ENCODE results near the gene ANKRD33B.
"Not testable (repeated sequence)": the region's sequence is repeated elsewhere in the genome, so short reads cannot be mapped to it uniquely, and the experiment has no call there.

Gene ANKRD33B

GRCh38 chr5:10621832-10622231, 58.0 kb downstream of the ANKRD33B start:
- no peak for DNase-seq (ENCODE audit: low read depth)

GRCh38 chr5:10622810-10623209, 58.9 kb downstream of the ANKRD33B start:
- no peak for DNase-seq (ENCODE audit: low read depth)

DNA sequence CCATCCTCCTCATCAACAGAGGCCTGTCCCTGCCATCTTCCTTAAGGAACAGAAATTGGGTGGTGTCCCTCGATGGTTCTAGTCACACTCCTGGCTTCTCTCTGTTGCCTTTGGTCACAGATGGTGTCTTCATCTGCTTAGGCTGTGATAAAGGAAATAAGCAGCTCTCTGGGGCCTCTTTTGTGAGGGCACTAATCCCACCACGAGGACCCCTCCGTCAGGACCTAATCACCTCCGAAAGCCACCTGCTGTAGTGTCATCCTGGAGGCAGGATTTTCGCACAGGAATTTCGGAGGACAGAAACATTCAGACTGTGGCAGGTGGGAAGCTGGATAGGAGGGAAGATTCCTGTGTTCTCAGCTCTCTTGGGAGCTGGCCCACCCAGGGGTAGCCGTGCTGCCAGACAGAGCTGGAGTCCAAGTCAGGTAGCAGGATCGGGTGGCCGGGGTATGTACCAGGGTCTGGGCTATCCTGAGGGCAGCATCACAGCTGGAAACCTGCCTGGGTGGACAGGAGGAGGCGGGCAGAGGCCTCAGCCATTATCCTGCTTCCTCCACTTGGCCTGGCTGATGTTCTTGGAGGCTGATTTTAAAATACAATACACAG, 59.5 kb downstream of the ANKRD33B start:
- DNase-seq (ENCODE audit: low read depth): no peak

DNA sequence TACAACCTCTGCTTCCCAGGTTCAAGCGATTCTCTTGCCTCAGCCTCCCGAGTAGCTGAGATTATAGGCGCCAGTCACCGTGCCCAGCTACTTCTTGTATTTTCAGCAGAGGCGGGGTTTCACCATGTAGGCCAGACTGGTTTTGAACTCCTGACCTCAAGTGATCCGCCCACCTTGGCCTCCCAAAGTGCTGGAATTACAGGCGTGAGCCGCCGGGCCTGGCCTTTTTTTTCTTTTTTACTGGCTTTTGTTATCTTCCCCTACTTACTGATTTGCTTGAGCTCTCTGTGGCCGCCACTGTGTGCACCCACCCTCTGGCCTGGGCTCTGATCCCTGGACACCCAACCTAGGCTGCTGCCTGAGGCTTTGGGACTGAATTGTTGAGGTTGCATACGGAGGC, 60.3 kb downstream of the ANKRD33B start:
- no peak for DNase-seq (ENCODE audit: low read depth)

GRCh38 chr5:10624679-10625078, 60.8 kb downstream of the ANKRD33B start:
- no peak for DNase-seq (ENCODE audit: low read depth)

DNA sequence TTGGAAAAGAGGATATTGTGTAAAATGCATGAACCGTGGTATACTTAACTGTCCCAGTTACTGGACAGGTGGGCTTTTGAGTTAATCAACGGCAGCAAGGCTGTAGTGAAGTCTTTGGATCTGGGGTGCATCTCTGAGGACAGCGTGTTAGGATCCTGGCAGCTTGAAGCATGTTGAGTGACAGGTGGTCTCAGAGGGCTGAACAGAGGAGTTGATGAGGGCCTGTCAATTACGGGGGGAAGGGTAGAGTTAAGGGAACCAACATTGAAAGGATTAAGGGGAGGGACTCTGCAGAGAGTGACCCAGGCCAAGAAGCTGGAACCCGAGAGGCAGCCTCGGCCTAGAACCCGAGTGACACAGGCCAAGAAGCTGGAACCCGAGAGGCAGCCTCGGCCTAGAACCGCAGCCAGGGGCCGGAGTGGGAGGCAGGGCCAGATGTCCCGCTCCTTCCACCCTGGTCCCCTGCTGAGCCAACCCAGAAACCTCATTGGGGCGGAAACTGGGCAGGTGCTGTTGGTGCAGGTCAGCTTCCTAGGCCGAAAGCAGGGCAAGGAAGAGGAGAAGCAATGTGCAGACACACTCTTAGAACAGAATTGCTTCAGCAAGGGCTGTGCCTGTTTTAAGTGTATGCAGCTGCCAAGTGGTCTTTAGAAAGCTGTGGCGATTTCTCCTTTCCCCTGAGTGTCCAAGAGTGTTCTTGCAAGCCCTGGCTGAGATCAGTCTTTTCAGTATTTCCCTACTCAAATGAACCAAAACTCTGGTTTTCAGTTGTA, 62.0 kb downstream of the ANKRD33B start:
- no peak for DNase-seq (ENCODE audit: low read depth)

DNA sequence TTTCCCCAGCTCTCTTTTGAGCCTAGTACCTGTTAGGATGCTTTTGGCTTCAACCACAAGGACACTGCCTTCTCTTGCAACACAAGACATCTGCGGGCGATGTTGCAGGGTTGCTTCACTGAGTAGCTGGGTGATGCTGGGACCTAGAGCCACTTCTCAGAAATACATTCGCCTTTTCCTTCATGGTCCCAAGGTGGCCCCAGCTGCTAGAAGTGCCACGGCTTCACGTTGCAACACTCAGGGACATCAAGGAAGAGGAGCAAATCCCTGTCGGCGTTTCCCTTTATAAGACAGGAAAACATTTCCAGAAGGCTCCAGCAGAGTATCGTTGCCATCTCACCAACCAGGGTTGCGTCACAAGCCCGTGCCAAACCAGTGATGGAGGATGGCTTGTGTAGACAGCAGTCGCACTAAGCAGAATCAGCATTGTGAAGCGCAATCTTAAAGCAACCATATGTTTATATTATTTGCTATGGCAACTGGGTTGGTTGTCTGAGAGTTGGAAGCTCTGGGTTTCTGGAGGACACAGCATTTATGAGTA, 62.7 kb downstream of the ANKRD33B start:
- DNase-seq (ENCODE audit: low read depth): no peak

GRCh38 chr5:10627160-10627701, 63.4 kb downstream of the ANKRD33B start:
- no peak for DNase-seq (ENCODE audit: low read depth)

DNA sequence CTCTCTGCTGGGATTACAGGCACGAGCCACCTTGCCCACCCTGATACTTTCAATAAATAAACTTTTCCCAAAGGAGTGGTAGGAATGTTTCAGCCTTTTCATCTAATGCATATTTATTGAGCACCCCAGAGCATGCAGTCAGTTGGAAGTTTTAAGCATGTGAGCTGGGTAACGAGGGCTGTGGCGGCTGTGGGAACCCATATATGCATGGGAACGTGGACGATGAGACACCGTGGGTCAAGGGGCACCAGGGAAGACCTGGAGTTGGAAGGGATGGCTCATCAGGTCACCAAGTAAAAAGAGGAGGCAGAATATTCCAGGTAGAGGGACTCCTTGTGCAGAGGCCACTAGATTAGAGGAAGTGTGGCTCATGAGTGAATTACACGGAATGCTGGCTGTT, 64.7 kb downstream of the ANKRD33B start:
- DNase-seq (ENCODE audit: low read depth): no peak

DNA sequence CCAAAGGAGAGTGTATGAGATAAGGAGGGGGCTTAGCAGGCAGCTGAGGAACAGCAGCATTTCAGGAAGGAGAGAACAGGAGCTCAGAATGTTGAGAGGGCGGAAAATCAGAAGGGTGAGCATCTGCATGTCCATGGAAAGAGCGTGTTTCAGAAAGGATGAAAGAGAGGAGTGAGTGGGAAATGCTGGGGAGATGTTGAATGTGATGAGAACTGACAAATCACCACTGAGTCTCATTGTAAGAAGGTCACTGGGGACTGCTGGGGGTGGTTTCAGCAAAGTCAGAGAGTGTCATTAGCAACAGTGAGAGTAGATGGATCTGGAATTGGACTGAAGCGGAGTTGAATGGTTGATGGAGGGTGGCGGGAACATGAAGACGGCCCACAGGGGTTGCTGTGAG, 65.8 kb downstream of the ANKRD33B start:
- no peak for DNase-seq (ENCODE audit: low read depth)

DNA sequence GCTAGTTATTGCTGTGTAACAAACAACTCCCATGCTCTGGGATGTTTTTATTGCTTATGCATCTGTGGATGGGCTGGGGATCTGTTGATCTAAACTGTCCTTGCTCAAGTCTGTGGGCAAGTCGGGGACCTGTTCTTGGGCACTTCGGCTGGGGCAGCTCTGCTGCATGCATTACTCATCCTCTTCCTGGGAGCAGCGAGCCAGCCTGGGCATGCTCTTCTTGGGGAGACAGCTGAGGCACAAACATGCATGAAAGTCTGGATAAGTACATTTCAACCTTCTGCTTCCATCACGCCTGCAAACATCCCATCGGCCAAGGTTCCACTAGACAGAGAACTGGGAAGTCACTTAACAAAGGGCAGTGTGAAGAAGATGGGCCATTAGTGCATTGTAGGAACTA, 66.3 kb downstream of the ANKRD33B start:
- no peak for DNase-seq (ENCODE audit: low read depth)

GRCh38 chr5:10630744-10631143, 66.9 kb downstream of the ANKRD33B start:
- DNase-seq (ENCODE audit: low read depth): not testable (repeated sequence)

DNA sequence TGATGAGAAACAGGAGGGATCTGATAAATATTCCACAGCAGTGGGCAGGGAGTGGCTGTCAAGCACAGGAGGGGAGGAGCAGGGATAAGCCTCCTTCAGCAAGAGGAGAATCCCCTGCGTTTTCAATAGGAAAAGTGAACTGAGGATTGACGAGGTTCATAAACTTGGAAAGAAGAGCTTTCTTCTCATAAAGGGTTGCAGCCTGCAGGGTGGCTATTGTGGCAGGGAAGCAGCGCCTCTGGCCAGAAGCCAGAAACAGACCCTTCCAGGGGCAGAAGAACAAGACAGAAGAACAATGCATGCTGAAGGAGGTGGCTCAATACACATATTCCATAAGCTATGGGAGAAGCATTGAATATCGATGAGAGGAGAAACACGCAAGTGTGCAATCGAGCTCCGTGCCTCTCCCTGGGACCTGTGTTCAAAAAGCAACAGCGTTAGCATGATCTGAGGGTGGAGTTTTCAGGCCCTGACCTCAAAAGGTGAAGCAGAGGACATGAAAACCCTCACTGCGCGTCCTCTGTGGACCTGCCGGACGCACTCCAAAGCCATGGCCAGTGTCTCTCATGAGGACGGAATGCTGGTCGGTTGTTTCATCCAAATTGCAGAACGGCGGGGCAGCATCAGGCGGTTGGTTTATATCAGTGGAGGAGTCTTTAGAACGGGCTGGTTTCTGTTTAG, 67.6 kb downstream of the ANKRD33B start:
- DNase-seq (ENCODE audit: low read depth): no peak

- DNase-seq (ENCODE audit: low read depth): no peak
Measured at GRCh38 chr5:10632110-10632761, 68.4 kb downstream of the ANKRD33B start.

GRCh38 chr5:10633271-10634049, 69.6 kb downstream of the ANKRD33B start:
- DNase-seq (ENCODE audit: low read depth): no peak

- DNase-seq (ENCODE audit: low read depth): no peak
Measured at GRCh38 chr5:10634050-10634449, 70.2 kb downstream of the ANKRD33B start.

GRCh38 chr5:10634562-10634961, 70.7 kb downstream of the ANKRD33B start:
- no peak for DNase-seq (ENCODE audit: low read depth)

- DNase-seq (ENCODE audit: low read depth): peak; percentile 31
Measured at GRCh38 chr5:10635257-10635866, 71.5 kb downstream of the ANKRD33B start.

DNA sequence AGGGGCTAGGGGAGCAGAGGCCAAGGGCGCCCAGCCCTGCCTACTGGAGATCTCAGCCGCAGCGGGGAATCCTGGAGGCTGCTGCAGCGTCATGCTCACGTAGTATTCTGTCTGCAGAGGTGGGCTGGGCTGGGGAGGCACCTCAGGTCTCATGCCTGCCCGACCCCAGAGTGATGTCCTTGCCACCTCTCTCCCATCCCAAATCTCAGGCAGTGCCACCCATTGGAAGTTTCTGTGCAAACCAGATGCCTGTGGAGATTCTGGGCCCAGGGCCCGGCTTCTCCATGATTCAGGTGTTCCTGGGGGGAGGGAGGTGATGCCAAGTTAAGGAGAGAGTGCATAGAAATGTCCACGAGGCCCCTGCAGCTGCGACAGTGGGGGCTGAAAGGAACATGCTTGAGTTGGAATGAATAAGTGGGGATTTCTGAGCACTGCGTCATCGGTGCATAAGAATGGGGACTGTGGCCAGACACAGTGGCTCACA, 72.0 kb downstream of the ANKRD33B start:
- no peak for DNase-seq (ENCODE audit: low read depth)

- DNase-seq (ENCODE audit: low read depth): no peak
Measured at GRCh38 chr5:10636363-10637142, 72.7 kb downstream of the ANKRD33B start.

All from activated gamma-delta T cell treated with anti-CD3 and anti-CD28 coated beads, Interleukin-2, amount 50 U/mL, for 16 hours (primary cell).